Measurements from ENCODE around the gene ARHGAP9.

GRCh38 chr12:57470970-57471656, 8.6 kb downstream of the ARHGAP9 start:
- TF ChIP-seq CTCF (conservative IDR thresholded peaks at IDR 0.05 in 1 of 2, IDR thresholded peaks at IDR 0.05 in 1 of 2; ENCODE audit: low read depth in 1 of 2, low read length in 2 of 2) (no peak), EZH2 (IDR thresholded peaks at IDR 0.05; ENCODE audit: low read length, missing control alignments) (no peak)
